ENCODE data around the gene CALCA.

CALCA gene

GRCh38 chr11:14942745-14943144 lies 29.4 kb downstream of the CALCA start:
- DNase-seq: no peak

- no peak for DNase-seq
These were observed 33.2 kb downstream of the CALCA start for GRCh38 chr11:14938936-14939335.

GRCh38 chr11:14934641-14935351 lies 37.4 kb downstream of the CALCA start:
- DNase-seq: no peak

GRCh38 chr11:14932447-14932846 lies 39.7 kb downstream of the CALCA start:
- DNase-seq: no peak

GRCh38 chr11:14930369-14930768 lies 41.8 kb downstream of the CALCA start:
- no peak for DNase-seq

- no peak for DNase-seq
These were observed 45.0 kb downstream of the CALCA start for GRCh38 chr11:14927146-14927545.

GRCh38 chr11:14924318-14924717 lies 47.8 kb downstream of the CALCA start:
- DNase-seq: no peak

Data from GF-D8 (cell line).